Measurements from ENCODE around the gene LRMDA. TPM values are rescaled to one million over a fixed set of nuclear protein-coding genes. Genes with fewer than 3 reads are reported as not detected.

LRMDA gene
- total RNA-seq, 4 donors from 2014 or later: 7.3 to 20.1 (median 8.4) TPM

- ATAC-seq: no peak
- no peaks in the 10 kb centered on the region for H3K9me3 ChIP-seq
- no peak for TF ChIP-seq POLR2A (IDR thresholded peaks at IDR 0.05)
- no peak for TF ChIP-seq CTCF (IDR thresholded peaks at IDR 0.05)
- no peak overlapping the region for H3K4me3 ChIP-seq
- no peak overlapping the region for H3K27ac ChIP-seq
- H3K27me3 ChIP-seq: no peaks in the 10 kb centered on the region
- H3K4me1 ChIP-seq: peaks cover 13 to 92% (median 39%) of the 10 kb centered on the region in 3 donors
- WGBS, 2 donors (ENCODE audit: low coverage in 1 of 2): 94 to 100% methylated on average over 1 of the region's 1 CpG
- no peaks in the 10 kb centered on the region for H3K36me3 ChIP-seq
These were observed 227.1 kb downstream of the LRMDA start for GRCh38 chr10:75658496-75658895.

DNA sequence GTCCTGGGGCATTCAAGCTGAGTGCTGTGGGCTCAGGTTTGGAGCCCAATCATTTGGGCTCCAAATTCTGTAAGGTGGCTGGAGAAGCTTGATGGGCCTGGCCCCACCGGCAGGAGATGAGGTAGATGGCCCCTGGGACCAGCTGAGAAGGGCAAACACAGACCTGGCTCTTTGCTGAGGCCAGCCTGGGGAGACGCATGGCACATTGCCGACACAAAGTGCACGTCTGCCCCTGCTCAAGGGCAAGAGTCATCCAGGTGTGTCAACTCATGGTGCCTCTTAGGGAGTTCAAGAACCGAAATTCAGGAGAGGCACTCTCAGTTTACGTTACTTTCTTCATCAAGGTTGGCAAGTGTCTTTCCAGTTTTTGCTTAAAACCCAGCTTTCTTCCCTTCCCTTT is 227.5 kb downstream of the LRMDA start:
- 100% methylated on average over 3 of the region's 6 CpGs for WGBS, 2 donors (ENCODE audit: low coverage in 1 of 2)
- no peak for ATAC-seq
- H3K27ac ChIP-seq: no peak overlapping the region
- H3K9me3 ChIP-seq: no peaks in the 10 kb centered on the region
- H3K4me1 ChIP-seq: peaks cover 15 to 92% (median 41%) of the 10 kb centered on the region in 3 donors
- H3K27me3 ChIP-seq: no peaks in the 10 kb centered on the region
- TF ChIP-seq POLR2AphosphoS5 (IDR thresholded peaks at IDR 0.05) (no peak), CTCF (IDR thresholded peaks at IDR 0.05) (no peak), EP300 (IDR thresholded peaks at IDR 0.05) (no peak), POLR2A (IDR thresholded peaks at IDR 0.05) (no peak)
- H3K4me3 ChIP-seq: no peak overlapping the region
- H3K36me3 ChIP-seq: no peaks in the 10 kb centered on the region

DNA sequence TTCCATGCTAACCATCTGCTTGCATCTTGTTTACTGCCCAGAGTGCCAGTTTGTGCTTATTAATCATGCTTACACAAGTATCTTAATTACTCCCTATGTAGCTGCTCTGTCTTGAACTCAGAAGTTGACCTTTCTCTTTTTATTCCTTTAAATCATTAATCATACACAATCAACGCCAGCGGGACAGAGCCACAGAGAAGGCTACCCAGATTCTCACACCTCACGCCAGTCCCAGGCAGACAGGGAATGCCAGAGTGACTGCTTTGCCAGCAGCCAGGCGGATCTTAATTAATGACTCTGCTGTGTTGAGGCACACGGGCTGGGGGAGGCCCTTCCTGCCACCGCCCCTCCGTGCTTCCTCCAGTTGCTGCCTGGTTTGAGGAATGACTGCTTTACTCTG is 229.4 kb downstream of the LRMDA start:
- WGBS, 2 donors (ENCODE audit: low coverage in 1 of 2): 69% methylated on average over 3 of the region's 7 CpGs; no CpG with 5 or more reads in 1 of the 2 donors
- peak; percentile 71 for TF ChIP-seq POLR2AphosphoS5 (IDR thresholded peaks at IDR 0.05)
- TF ChIP-seq CTCF (IDR thresholded peaks at IDR 0.05): no peak
- Histone ChIP-seq H3K4me3 (no peak overlapping the region), H3K4me1 (peaks cover 13 to 86% (median 25%) of the 10 kb centered on the region in 3 donors), H3K27ac (peak overlapping the region; percentile 34 to 89 (median 67)), H3K27me3 (no peaks in the 10 kb centered on the region), H3K9me3 (no peaks in the 10 kb centered on the region), H3K36me3 (no peaks in the 10 kb centered on the region)
- ATAC-seq: peak; percentile 38

GRCh38 chr10:75662715-75663114 is 231.3 kb downstream of the LRMDA start:
- no peaks in the 10 kb centered on the region for H3K36me3 ChIP-seq
- WGBS, 2 donors (ENCODE audit: low coverage in 1 of 2): 20 to 22% methylated on average over 1 to 3 of the region's 3 CpGs
- no peaks in the 10 kb centered on the region for H3K27me3 ChIP-seq
- H3K27ac ChIP-seq: peak overlapping the region; percentile 81 to 93 (median 86)
- ATAC-seq: peak; percentile 93
- TF ChIP-seq EP300 (IDR thresholded peaks at IDR 0.05): peak; percentile 6
- peak; percentile 96 for TF ChIP-seq POLR2AphosphoS5 (IDR thresholded peaks at IDR 0.05)
- TF ChIP-seq POLR2A (IDR thresholded peaks at IDR 0.05): no peak
- no peak for TF ChIP-seq CTCF (IDR thresholded peaks at IDR 0.05)
- H3K4me3 ChIP-seq: no peak overlapping the region
- no peaks in the 10 kb centered on the region for H3K9me3 ChIP-seq
- peaks cover 13 to 73% (median 16%) of the 10 kb centered on the region in 3 donors for H3K4me1 ChIP-seq

DNA sequence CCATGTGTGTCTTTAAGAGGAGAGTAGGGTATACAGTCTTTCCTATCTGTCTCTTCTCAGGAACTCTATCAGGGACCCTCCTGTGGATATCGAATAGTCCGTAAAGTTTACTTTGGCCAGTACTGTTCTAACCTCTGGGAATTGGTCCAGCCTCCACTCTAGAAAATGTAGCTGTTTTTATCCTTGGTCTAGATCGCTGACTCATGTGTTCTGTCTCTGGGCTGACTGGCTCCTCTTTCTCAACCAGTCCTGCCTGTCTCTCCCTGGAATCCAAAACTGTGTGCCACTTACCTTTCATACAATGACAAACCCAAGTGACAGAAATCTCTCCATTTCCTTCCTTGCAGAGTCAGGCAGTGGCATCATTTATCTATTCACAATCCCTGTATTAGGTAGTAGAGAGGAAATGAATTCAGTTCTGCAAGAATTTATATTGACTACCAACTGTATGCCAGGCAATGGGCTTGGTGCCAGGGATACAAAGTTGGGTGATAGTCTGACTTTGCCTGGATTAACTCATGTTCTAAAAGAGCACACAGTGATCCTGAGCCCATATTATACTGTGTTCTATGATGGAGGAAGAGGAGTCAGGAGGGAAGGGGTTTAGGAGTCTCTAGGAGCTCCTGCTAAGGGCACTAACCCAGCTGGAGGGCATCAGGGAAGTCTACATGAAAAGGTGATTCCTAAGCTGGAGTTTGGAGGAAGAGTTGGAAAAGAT is 232.7 kb downstream of the LRMDA start:
- WGBS, 2 donors (ENCODE audit: low coverage in 1 of 2): 20 to 42% methylated on average over 2 to 3 of the region's 3 CpGs
- Histone ChIP-seq H3K36me3 (no peaks in the 10 kb centered on the region), H3K4me1 (peaks cover 13 to 59% (median 16%) of the 10 kb centered on the region in 3 donors), H3K27ac (peak overlapping the region; percentile 81 to 93 (median 86)), H3K4me3 (no peak overlapping the region), H3K27me3 (no peaks in the 10 kb centered on the region), H3K9me3 (no peaks in the 10 kb centered on the region)
- no peak for ATAC-seq
- TF ChIP-seq CTCF (IDR thresholded peaks at IDR 0.05): no peak
- TF ChIP-seq POLR2AphosphoS5 (IDR thresholded peaks at IDR 0.05): no peak
- no peak for TF ChIP-seq EP300 (IDR thresholded peaks at IDR 0.05)
- TF ChIP-seq POLR2A (IDR thresholded peaks at IDR 0.05): no peak
